AG04450 (cell line): ENCODE results near the gene NMUR2. TPM values are rescaled to one million over a fixed set of nuclear protein-coding genes. Genes with fewer than 3 reads are reported as not detected.
A peak's percentile ranks its signal among the peaks of the same experiment; 100 is the strongest.

Experiments
- CTCF ChIA-PET: fragments of 300-600, 350-600 bp; formaldehyde crosslinking; extraction: SDS; loops from one replicate; lab custom pipeline; 2022; ENCODE audit warnings: antibody characterized with exemption, inconsistent platforms; lab: Charles Lee
- POLR2A ChIA-PET: fragments of 350-600 bp; formaldehyde crosslinking; extraction: SDS; loops from one replicate; lab custom pipeline; 2021; ENCODE audit warnings: antibody characterized with exemption, inconsistent platforms; lab: Yijun Ruan, JAX
- DNase-seq: peaks from one replicate; pipeline ENCODE4 v3.0.0-alpha.2; 2011; ENCODE audit warnings: low read depth, low spot score
- H3K27ac ChIP-seq: one replicate; pipeline ENCODE4 v1.5.1; 2012; ENCODE audit warnings: low read depth, low read length, control low read depth
- H3K27me3 ChIP-seq: one replicate; pipeline ENCODE4 v1.6.0; 2012; ENCODE audit warnings: low read length; ENCODE audit not compliant: control insufficient read depth, insufficient read depth
- H3K4me3 ChIP-seq: 2 replicates; pipeline ENCODE4 v1.5.1; 2011; ENCODE audit warnings: mild to moderate bottlenecking, low read depth, low read length, control low read depth
- H3K9me3 ChIP-seq: 2 replicates; pipeline ENCODE4 v1.5.1; 2012; ENCODE audit warnings: low read length; ENCODE audit not compliant: control insufficient read depth, insufficient read depth
- CTCF ChIP-seq: IDR thresholded peaks from 2 replicates; pipeline ENCODE4 v1.5.1; 2011; ENCODE audit warnings: low read depth, low read length, control low read depth, inconsistent platforms
- polyA plus RNA-seq: library from polyadenylated mRNA; depleted of rRNA; stranded (reverse); fragments of >200 nt; gene quantifications from 2 replicates; pipeline ENCODE4 v1.2.3, GENCODE V29; 2011

The NMUR2 gene
- polyA plus RNA-seq, 1 experiment = not detected

GRCh38 chr5:152355061-152355460 is 50.0 kb downstream of the NMUR2 start:
- POLR2A ChIA-PET = no interaction called here
- no peaks in the 10 kb centered on the region for H3K27me3 ChIP-seq
- H3K9me3 ChIP-seq = no peaks in the 10 kb centered on the region
- CTCF ChIA-PET = no interaction called here
- no peak overlapping the region for H3K4me3 ChIP-seq
- no peak for TF ChIP-seq CTCF
- no peak for DNase-seq
- H3K27ac ChIP-seq = no peak overlapping the region

GRCh38 chr5:152353001-152353400 is 52.1 kb downstream of the NMUR2 start:
- DNase-seq = no peak
- TF ChIP-seq CTCF = no peak
- ChIA-PET POLR2A (no interaction called here), CTCF (no interaction called here)
- H3K27ac ChIP-seq = no peak overlapping the region
- no peak overlapping the region for H3K4me3 ChIP-seq
- no peaks in the 10 kb centered on the region for H3K27me3 ChIP-seq
- H3K9me3 ChIP-seq = no peaks in the 10 kb centered on the region

GRCh38 chr5:152349683-152350526 is 55.2 kb downstream of the NMUR2 start:
- DNase-seq = no peak

More at GRCh38 chr5:152349683-152350526, 55.2 kb downstream of the NMUR2 start:
- Histone ChIP-seq H3K4me3 (no peak overlapping the region), H3K27ac (no peak overlapping the region), H3K9me3 (no peaks in the 10 kb centered on the region), H3K27me3 (no peaks in the 10 kb centered on the region)
- TF ChIP-seq CTCF = peak; percentile 74
- ChIA-PET CTCF (interaction anchor here (0.5 to 2.3 kb wide), 16 partner anchors 10 to 691 kb away, joined by 3 to 16 read pairs (median 3); no protein-coding TSS in a partner anchor), POLR2A (no interaction called here)
